ENCODE results near the gene WDR89. TPM values are rescaled to one million over a fixed set of nuclear protein-coding genes. Genes with fewer than 3 reads are reported as not detected.
A peak's percentile ranks its signal among the peaks of the same experiment; 100 is the strongest.
"Not testable (repeated sequence)": the region's sequence is repeated elsewhere in the genome, so short reads cannot be mapped to it uniquely, and the experiment has no call there.

Gene WDR89
- total and polyA plus RNA-seq, 9 of the 15 experiments (the other 6 are each of a cell fraction or from before 2014, with no cell fraction given): 9.3 to 25.6 (median 16.2) TPM

GRCh38 chr14:63624203-63624602, 17.5 kb downstream of the WDR89 start (continued):
- TF ChIP-seq CEBPB (tag; IDR thresholded peaks at IDR 0.05): peak; percentile 14; the same call in 1 of the 2 replicates
- no peak for TF ChIP-seq SUPT5H (IDR thresholded peaks at IDR 0.05)

DNA sequence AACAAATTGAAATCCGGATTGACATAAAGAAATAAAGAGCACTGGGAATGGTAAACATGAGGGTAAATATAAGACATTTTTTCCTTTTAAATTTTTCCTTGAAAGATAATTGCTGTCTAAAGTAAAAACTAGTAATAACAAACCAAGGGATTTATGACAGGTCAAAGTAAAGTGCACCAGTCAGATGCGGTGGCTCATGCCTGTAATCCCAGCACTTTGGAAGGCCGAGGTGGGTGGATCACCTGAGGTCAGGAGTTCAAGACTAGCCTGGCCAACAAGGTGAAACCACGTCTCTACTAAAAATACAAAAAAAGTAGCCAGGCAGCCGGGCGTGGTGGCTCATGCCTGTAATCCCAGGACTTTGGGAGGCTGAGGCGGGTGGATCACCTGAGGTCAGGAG, 19.7 kb downstream of the WDR89 start:
- ATAC-seq; H3K4me2 ChIP-seq (ENCODE audit: insufficient read depth, low read length); H3K9me1 ChIP-seq (ENCODE audit: control insufficient read depth, insufficient read depth, low read length); CTCF ChIA-PET (ENCODE audit: low intra/inter-chr PET ratio); BruUV-seq (replicated peaks); DNase-seq (ENCODE audit: extremely low read depth in 1 of 4, low spot score in 3 of 4); intact Hi-C loops (cut with micrococcal nuclease); H3K9ac ChIP-seq (ENCODE audit: insufficient read depth in 1 of 2, low read depth in 2 of 2, low read length in 2 of 2); in situ Hi-C loops (cut with MboI); H3K27ac ChIP-seq (ENCODE audit: extremely low read depth, low read depth, low read length); H3K27me3 ChIP-seq (ENCODE audit: control insufficient read depth in 2 of 2, insufficient read depth in 2 of 2, low read length in 2 of 2); H3K4me1 ChIP-seq (replicated peaks in 1 of 2; ENCODE audit: control insufficient read depth in 2 of 2, insufficient read depth in 2 of 2, low read length in 2 of 2); H3K9me3 ChIP-seq (replicated peaks; ENCODE audit: control insufficient read depth, insufficient read depth, low read depth, low read length); H3K4me3 ChIP-seq; FAIRE-seq; H4K20me1 ChIP-seq (replicated peaks; ENCODE audit: control insufficient read depth, insufficient read depth, low read length); H2AFZ ChIP-seq (ENCODE audit: low read depth, low read length): not testable (repeated sequence)
- H3K79me2 ChIP-seq (ENCODE audit: control insufficient read depth, insufficient read depth, low read length): peaks cover 50% of the 10 kb centered on the region
- peaks cover 52% of the 10 kb centered on the region; the same call in 1 of the 3 replicates for H3K36me3 ChIP-seq (ENCODE audit: control insufficient read depth, insufficient read depth, low read length)
- 79% methylated on average over 6 of the region's 7 CpGs for WGBS (ENCODE audit: insufficient coverage, low coverage, missing lambda C conversion rate)
- POLR2A ChIA-PET: interaction anchor here (0.6 kb wide), 1 partner anchor 1293 kb away, joined by 3 read pairs; no protein-coding TSS in a partner anchor

DNA sequence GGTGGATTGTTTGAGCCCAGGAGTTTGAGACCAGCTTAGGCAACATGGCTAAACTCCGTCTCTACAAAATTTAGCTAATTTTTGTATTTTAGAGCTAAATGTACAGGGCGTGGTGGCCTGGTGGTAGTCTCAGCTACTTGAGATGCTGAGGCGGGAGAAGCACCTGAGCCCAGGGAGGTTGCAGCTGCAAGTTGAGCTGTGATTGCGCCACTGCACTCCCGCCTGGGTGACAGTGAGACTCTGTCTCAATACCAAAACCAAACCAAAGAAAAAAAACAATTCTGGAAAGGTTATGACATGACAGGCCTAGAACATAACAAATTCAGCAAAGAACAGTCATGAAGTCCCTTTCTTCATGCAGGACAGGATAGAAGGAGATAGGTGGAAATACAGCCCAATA, 25.7 kb downstream of the WDR89 start:
- POLR2A ChIA-PET: no interaction called here
- CTCF ChIA-PET (ENCODE audit: low intra/inter-chr PET ratio): no interaction called here
- no peak for TF ChIP-seq TAF1 (IDR thresholded peaks at IDR 0.05; ENCODE audit: control insufficient read depth, extremely low read depth, insufficient read depth, low read length, severe bottlenecking)
- no peak for TF ChIP-seq ZNF212 (CRISPR knock-in tag; IDR thresholded peaks at IDR 0.05)
- no peak for TF ChIP-seq SRF (CRISPR knock-in tag; IDR thresholded peaks at IDR 0.05)
- TF ChIP-seq, protein P1, sequence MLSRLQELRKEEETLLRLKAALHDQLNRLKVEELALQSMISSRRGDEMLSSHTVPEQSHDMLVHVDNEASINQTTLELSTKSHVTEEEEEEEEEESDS (CRISPR knock-in tag; IDR thresholded peaks at IDR 0.05): no peak
- TF ChIP-seq PHF20 (IDR thresholded peaks at IDR 0.05; ENCODE audit: partially characterized antibody): no peak
- TF ChIP-seq KLF16 (IDR thresholded peaks at IDR 0.05): no peak
- no peak for TF ChIP-seq KAT8 (IDR thresholded peaks at IDR 0.05; ENCODE audit: low read depth)
- no peak for TF ChIP-seq ILK (tag; IDR thresholded peaks at IDR 0.05; ENCODE audit: borderline replicate concordance, low read depth)
- no peak for TF ChIP-seq TFAP4 (CRISPR knock-in tag; IDR thresholded peaks at IDR 0.05; ENCODE audit: borderline replicate concordance)
- TF ChIP-seq ETV5 (CRISPR knock-in tag; IDR thresholded peaks at IDR 0.05; ENCODE audit: low read depth): no peak
- TF ChIP-seq ZNF512 (tag; IDR thresholded peaks at IDR 0.05): no peak

More for the DNA sequence above, 25.7 kb downstream of the WDR89 start:
- Histone ChIP-seq H3K4me3 (no peak overlapping the region), H3K4me2 (ENCODE audit: insufficient read depth, low read length) (no peak overlapping the region), H4K20me1 (replicated peaks; ENCODE audit: control insufficient read depth, insufficient read depth, low read length) (no peaks in the 10 kb centered on the region), H3K9ac (ENCODE audit: insufficient read depth in 1 of 2, low read depth in 2 of 2, low read length in 2 of 2) (no peak overlapping the region), H3K9me3 (replicated peaks; ENCODE audit: control insufficient read depth, insufficient read depth, low read depth, low read length) (no peaks in the 10 kb centered on the region), H3K4me1 (replicated peaks in 1 of 2; ENCODE audit: control insufficient read depth in 2 of 2, insufficient read depth in 2 of 2, low read length in 2 of 2) (no peaks in the 10 kb centered on the region; a peak in 1 of 5 replicates), H3K9me1 (ENCODE audit: control insufficient read depth, insufficient read depth, low read length) (no peaks in the 10 kb centered on the region), H3K27me3 (ENCODE audit: control insufficient read depth in 2 of 2, insufficient read depth in 2 of 2, low read length in 2 of 2) (no peaks in the 10 kb centered on the region), H3K27ac (ENCODE audit: extremely low read depth, low read depth, low read length) (no peak overlapping the region), H3K79me2 (ENCODE audit: control insufficient read depth, insufficient read depth, low read length) (peaks cover 59% of the 10 kb centered on the region), H2AFZ (ENCODE audit: low read depth, low read length) (no peak overlapping the region), H3K36me3 (ENCODE audit: control insufficient read depth, insufficient read depth, low read length) (peaks cover 32% of the 10 kb centered on the region; the same call in 1 of the 3 replicates)
- WGBS (ENCODE audit: insufficient coverage, low coverage, missing lambda C conversion rate): 98% methylated on average over 4 of the region's 5 CpGs
- ATAC-seq (no peak), FAIRE-seq (no peak), DNase-seq (ENCODE audit: extremely low read depth in 1 of 4, low spot score in 3 of 4) (no peak)
- no TSS peak for BruUV-seq (replicated peaks)
- in situ Hi-C loops (cut with MboI): no loop called here
- intact Hi-C loops (cut with micrococcal nuclease): no loop called here
